HL-60 (cell line): ENCODE results near the gene CHRD.

Experiments used
- DNase-seq, 2 experiments: peaks; one replicate each; pipeline ENCODE4 v3.0.0-alpha.2; 2010 to 2020; ENCODE audit warnings: low read depth in 1 of 2, low spot score in 1 of 2
- H3K27ac ChIP-seq: fragments of 250-450 bp; sonication (Bioruptor Pico); replicated peaks from 2 replicates; pipeline ENCODE4 v1.5.1; 2020; ENCODE audit warnings: mild to moderate bottlenecking, moderate library complexity
- H3K27me3 ChIP-seq: fragments of 250-450 bp; sonication (Bioruptor Pico); 2 replicates; pipeline ENCODE4 v1.5.1; 2021; ENCODE audit warnings: mild to moderate bottlenecking, moderate library complexity; ENCODE audit not compliant: insufficient read depth, poor library complexity, severe bottlenecking
- H3K4me3 ChIP-seq: replicated peaks from 2 replicates; pipeline ENCODE4 v1.5.1; 2011; ENCODE audit warnings: mild to moderate bottlenecking, control low read depth, low read length; ENCODE audit not compliant: insufficient read depth
- GABPA ChIP-seq: IDR thresholded peaks from 2 replicates; pipeline ENCODE4 v1.6.1; 2012; ENCODE audit warnings: low read depth
- POLR2AphosphoS5 ChIP-seq: IDR thresholded peaks from 2 replicates; pipeline ENCODE4 v1.6.1; 2012; ENCODE audit warnings: low read depth
- SPI1 ChIP-seq: IDR thresholded peaks from 2 replicates; pipeline ENCODE4 v1.6.1; 2012; ENCODE audit warnings: low read depth, mild to moderate bottlenecking, borderline replicate concordance
- TF ChIP-seq, protein P1 (sequence below): IDR thresholded peaks from one replicate; pipeline ENCODE4 v1.5.1; 2011; ENCODE audit warnings: low read length, control low read depth, inconsistent platforms; ENCODE audit not compliant: insufficient read depth
- TF ChIP-seq, protein P2 (sequence below): IDR thresholded peaks from 2 replicates; pipeline ENCODE4 v1.6.1; 2012; ENCODE audit warnings: low read depth; ENCODE audit not compliant: insufficient replicate concordance

The CHRD gene

DNA sequence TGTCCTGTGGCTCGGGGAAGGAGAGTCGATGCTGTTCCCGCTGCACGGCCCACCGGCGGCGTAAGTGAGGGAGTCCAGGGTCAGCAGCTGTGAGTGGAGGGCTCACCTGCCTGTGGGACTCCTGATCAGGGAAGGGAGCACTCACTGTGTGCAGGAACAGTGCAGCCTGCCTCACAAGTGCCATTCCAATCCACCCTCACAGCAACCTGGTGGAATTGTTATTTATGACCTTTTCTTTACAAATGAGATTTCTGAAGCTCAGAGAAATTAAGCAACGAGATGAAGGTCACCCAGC lies 9.0 kb downstream of the CHRD start:
- TF ChIP-seq GABPA: no peak
- TF ChIP-seq, protein P1, sequence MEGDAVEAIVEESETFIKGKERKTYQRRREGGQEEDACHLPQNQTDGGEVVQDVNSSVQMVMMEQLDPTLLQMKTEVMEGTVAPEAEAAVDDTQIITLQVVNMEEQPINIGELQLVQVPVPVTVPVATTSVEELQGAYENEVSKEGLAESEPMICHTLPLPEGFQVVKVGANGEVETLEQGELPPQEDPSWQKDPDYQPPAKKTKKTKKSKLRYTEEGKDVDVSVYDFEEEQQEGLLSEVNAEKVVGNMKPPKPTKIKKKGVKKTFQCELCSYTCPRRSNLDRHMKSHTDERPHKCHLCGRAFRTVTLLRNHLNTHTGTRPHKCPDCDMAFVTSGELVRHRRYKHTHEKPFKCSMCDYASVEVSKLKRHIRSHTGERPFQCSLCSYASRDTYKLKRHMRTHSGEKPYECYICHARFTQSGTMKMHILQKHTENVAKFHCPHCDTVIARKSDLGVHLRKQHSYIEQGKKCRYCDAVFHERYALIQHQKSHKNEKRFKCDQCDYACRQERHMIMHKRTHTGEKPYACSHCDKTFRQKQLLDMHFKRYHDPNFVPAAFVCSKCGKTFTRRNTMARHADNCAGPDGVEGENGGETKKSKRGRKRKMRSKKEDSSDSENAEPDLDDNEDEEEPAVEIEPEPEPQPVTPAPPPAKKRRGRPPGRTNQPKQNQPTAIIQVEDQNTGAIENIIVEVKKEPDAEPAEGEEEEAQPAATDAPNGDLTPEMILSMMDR: no peak
- no peak for TF ChIP-seq SPI1
- TF ChIP-seq, protein P2, sequence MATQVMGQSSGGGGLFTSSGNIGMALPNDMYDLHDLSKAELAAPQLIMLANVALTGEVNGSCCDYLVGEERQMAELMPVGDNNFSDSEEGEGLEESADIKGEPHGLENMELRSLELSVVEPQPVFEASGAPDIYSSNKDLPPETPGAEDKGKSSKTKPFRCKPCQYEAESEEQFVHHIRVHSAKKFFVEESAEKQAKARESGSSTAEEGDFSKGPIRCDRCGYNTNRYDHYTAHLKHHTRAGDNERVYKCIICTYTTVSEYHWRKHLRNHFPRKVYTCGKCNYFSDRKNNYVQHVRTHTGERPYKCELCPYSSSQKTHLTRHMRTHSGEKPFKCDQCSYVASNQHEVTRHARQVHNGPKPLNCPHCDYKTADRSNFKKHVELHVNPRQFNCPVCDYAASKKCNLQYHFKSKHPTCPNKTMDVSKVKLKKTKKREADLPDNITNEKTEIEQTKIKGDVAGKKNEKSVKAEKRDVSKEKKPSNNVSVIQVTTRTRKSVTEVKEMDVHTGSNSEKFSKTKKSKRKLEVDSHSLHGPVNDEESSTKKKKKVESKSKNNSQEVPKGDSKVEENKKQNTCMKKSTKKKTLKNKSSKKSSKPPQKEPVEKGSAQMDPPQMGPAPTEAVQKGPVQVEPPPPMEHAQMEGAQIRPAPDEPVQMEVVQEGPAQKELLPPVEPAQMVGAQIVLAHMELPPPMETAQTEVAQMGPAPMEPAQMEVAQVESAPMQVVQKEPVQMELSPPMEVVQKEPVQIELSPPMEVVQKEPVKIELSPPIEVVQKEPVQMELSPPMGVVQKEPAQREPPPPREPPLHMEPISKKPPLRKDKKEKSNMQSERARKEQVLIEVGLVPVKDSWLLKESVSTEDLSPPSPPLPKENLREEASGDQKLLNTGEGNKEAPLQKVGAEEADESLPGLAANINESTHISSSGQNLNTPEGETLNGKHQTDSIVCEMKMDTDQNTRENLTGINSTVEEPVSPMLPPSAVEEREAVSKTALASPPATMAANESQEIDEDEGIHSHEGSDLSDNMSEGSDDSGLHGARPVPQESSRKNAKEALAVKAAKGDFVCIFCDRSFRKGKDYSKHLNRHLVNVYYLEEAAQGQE: no peak

GRCh38 chr3:184389384-184389783 lies 9.5 kb downstream of the CHRD start:
- no peak overlapping the region for H3K27ac ChIP-seq
- H3K27me3 ChIP-seq: peaks cover 6% of the 10 kb centered on the region

More for the DNA sequence above, 9.0 kb downstream of the CHRD start:
- H3K4me3 ChIP-seq: no peak overlapping the region
- H3K27me3 ChIP-seq: peaks cover 6% of the 10 kb centered on the region
- no peak for DNase-seq
- H3K27ac ChIP-seq: no peak overlapping the region

GRCh38 chr3:184389935-184390528 lies 10.2 kb downstream of the CHRD start:
- H3K4me3 ChIP-seq: no peak overlapping the region
- H3K27me3 ChIP-seq: peaks cover 7% of the 10 kb centered on the region
- no peak for DNase-seq
- H3K27ac ChIP-seq: no peak overlapping the region
- TF ChIP-seq POLR2AphosphoS5 (no peak), GABPA (no peak), SPI1 (no peak)
- TF ChIP-seq, protein P1: no peak
- TF ChIP-seq, protein P2: no peak

More at GRCh38 chr3:184389384-184389783, 9.5 kb downstream of the CHRD start:
- TF ChIP-seq, protein P2: no peak
- TF ChIP-seq, protein P1: no peak
- TF ChIP-seq SPI1: no peak
- no peak for TF ChIP-seq GABPA
- no peak for TF ChIP-seq POLR2AphosphoS5
- H3K4me3 ChIP-seq: no peak overlapping the region
- no peak for DNase-seq
